NCI-H187 (cell line): ENCODE results near the gene TLX1.

Source experiments
- DNase-seq, 2 experiments: peaks; one replicate each; lab custom pipeline; 2025; lab: John Stamatoyannopoulos, UW

Gene TLX1

DNA sequence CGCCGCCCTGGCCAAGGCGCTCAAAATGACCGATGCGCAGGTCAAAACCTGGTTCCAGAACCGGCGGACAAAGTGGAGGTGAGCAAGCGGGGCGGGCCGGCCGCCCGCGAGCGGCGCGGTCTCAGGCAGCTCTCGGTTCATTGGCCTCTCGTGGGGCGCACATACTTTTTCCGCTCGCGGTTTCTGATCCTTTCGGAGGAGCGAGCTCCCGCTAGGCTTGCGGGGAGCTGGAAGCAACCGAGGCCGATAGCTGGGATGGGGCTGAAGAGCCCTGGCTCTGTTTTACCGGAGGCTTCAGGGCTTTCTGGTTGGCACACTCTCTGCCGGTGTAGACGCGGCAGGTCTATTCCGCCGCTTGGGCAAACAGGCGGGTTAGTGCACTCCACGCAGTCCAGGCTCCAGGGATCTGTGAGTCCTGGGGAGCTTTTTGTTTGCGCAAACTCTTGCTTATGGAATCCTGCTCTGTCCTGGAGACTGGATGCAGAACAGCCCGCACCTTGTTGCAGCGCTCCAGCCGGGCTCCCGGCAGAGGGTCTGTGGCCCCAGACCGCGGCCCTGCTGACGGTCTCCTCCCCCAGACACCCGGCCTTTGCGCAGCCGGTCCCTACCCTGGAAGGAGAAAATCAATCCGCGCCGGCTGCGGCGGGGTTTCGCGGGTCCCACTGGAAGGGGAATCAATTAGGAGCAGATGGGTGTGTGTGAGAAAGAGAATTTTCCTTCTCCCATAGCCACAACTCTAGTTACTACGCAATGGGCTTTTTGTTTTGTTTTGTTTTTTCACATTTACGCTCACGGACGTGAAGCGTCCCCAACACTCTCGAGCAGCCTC is 3.4 kb downstream of the TLX1 start:
- no peak for DNase-seq

DNA sequence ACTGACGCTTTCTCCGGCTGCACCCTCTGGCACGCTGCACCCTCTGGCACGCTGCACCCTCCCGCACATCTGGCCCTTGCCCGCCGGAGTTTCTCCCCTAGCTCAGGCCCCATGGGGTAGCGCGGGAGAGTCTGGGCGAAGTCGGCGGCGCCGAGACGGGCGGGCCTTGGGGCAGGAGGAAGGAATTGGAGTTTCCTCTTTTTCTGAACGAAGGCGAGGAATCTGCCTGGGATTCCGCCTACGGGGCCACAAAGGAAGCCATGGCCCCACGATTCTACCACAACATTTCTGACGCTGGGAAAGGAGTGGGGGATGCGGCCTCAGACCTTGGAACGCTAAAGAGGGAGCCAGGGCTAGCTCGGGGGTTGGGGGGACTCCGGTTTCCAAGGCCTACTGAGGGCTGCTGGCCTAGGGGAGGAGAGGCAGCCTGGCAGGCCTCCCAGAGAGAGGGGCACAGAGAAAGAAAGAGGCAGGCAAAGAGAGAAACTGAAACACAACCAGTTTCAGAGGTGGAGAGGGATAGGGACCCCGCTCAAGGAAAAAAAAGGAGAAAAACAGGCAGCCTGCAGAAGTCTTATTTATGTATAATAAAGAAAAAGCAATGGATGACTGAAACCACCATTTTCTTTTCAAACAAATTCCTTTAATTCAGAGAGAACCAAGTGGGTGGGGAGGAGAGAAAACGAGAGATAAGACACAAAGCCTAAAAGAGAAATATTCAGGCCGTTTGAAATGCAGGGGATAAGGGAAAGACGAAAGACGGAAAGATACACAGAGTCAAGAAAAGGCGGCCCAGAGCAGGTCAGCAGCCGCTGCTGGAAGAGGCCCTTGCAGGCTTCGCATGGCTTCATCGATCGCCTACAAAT is 4.3 kb downstream of the TLX1 start:
- no peak for DNase-seq

- no peak for DNase-seq
Observed at GRCh38 chr10:101136007-101136707, 5.1 kb downstream of the TLX1 start.

DNA sequence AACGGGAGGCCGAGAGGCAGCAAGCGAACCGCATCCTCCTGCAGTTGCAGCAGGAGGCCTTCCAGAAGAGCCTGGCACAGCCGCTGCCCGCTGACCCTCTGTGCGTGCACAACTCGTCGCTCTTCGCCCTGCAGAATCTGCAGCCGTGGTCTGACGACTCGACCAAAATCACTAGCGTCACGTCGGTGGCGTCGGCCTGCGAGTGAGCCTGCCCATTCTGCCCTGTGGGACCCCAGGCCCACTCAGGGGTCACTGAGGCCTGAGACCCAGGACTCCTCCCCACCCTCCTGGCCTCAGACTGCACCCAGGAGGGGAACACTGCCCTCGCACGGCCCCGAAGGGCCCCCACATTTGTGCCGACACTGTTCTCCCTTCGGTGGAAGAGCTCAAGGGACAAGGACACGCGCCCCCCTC is 5.6 kb downstream of the TLX1 start:
- no peak for DNase-seq

- DNase-seq, result no peak
Observed at GRCh38 chr10:101137271-101137670, 6.2 kb downstream of the TLX1 start.

DNA sequence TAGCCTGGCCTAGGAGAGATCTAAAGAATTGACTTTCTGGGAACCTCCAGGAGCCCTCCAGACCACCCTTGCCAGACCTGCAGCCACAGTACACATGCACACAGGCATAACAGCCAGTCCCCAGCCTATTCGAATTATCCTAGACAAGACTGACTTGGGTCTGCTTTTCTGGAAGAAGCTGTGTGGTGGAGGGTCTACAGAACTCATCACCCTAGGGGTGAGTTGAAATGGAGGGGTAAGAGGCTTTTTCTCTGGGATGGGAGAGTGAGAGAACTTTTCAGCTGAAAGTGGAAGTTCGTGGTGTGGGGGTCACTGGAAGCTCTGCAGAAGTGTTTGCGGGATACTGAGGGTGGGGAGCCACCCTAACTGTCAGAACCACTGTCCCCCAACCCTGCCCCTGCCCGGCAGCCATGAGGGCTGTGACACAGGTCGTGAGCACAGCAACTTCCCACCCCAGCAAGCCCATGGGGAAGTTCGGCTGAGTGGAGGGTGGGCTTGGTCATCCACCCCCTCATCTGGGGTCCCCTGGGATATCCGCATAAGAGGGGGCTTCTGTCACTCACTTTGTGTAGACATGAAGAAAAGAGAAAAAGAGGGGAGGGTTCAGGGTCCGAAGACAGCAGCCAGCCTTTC is 7.8 kb downstream of the TLX1 start:
- DNase-seq, result no peak

DNA sequence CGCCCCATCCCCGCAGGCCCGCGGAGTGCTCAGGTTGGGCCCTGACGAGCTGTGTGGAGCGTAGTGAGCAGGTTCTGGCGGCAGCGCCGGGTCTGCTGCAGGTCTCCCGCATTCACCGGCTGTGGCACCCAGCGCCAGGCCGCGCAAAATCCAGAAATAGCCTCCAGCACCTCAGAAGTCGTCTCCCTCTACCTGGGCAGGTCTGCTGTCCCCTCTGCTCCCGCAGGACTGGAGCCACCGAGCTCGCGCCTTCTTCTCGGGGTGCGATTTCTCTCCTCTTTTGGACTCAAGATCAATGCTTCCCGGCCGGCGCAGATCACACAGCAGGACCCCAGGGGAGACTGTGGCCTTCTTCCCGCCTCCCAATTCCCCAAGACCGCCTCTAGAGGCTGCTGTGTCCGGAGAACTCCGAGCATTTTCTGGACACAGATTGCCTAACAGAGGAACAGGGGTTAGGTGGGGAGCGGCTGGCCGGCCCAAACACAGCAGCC is 8.4 kb downstream of the TLX1 start:
- DNase-seq, result no peak

- no peak for DNase-seq
Observed at GRCh38 chr10:101140084-101140949, 9.2 kb downstream of the TLX1 start.

DNA sequence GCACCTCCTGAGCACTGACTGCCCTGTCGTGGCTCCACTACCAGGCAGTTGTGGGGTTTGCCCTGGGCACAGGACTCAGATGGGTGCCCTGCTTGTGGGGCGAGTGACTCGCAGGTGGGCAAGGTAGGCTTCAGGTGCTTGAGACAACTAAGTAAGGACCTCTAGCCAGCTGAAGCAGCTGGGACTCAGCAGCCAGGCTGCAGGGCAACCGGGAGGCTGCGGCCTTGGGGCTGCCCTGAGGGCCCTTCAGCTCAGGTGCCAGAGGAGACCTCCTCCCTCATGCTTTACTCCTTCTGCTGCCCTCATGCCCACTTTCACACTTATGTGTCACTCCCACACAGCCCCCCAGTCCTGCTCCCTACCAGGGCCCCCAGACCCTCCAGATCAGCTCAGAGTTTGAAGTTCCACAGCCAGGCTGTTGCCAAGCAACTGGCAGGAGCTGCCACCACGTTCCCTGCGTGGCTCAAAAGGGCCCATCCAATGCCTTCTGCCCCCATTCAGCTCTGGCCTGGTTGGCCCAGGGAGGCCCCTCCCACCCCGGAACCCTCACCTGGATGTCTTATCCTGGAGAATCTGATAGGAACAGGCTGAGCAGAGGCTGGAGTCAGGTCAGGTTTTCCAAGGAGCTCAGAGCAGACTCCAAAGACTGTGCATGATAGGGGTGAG is 10.0 kb downstream of the TLX1 start:
- no peak for DNase-seq

DNA sequence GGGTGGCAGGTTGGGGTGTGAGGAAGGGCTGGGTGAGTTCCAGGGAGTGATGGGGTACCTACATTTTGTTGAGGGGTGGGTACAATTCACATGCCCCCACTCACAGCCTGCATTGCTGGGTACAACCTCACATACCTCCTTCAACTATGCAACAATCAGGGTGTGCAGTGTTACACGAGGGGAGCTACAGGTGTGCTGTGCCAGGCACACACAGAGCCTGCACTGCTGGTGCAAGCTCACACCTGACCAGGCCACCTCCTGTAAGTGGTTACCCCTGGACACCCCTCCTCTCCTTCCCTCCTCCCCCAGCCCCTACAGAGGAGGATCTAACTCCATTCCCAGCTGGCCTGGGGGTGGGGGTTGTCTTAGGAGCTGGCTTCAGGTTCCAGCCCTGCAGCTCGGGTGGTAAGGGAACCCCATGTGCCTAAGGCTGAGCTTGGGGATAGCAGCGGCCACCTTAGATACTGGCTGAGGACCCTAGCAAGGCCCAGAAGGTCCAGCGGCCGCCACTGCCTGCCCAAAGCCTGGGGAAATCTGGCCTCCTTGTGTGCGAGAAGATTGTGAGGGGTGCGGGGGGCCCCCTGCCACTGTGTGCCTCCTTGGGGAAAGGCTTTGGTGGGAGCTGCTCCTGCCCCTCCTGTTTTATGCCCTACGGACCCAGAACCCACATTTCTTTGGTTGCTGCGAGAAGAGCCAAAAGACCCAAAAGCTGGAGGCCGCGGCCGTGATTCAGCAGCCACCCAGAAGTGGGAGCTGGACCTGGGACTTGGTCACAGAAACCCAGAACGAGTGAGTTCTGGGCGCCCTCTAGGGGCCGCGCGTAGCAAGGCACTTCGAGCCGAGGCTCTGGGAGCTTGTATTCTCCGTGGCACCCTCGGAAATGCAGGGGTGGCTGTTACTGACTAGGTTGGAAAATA is 10.8 kb downstream of the TLX1 start:
- peak; percentile 39 to 47 for DNase-seq

DNA sequence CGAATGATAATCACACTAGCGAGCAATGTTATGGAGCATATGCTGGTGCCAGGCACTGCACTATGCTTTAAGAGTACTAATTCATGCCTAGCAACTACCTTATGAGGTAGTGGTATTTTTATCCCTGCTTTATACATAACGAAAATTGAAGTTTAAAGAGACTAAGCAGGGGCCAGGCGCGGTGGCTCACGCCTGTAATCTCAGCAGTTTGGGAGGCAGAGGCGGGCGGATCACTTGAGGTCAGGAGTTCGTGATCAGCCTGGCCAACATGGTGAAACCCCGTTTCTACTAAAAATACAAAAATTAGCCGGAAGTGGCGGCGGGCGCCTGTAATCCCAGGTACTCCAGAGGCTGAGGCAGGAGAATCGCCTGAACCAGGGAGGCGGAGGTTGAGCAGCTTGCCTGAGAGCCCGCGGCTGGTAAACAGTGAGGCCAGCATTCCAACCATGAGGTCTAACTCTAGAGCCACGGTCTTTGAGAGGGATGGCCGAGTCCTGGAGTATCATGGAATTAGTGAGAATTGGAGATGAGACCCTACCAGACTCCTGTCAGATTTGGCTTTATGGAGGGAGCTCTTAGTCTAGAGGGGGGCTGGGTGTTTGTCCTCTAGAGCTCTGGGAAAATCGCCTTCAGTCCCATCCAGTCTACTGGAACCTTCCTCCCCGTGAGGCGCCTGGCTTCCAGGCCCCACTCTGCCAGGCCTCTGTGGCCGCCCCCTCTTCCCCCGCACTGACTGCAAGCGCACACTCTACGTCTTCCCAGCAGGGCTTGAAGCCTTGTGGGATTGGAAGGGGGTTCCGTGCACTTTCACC is 11.6 kb downstream of the TLX1 start:
- no peak for DNase-seq

DNA sequence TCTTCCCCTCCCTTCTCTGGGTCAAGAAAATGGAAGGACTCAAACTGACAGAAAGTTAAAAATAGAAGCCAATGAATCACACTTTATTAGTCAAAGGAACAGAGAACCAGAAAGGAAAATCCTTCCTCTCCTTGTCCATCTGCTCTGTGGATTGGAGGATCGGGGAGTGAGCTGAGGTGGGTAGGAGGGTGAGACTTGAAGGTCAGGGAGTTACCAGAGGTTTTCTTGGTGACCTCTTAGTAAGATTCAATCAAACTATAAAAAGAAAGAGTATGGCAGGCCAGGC is 12.2 kb downstream of the TLX1 start:
- no peak for DNase-seq

GRCh38 chr10:101144053-101144452 is 13.0 kb downstream of the TLX1 start:
- no peak for DNase-seq

DNA sequence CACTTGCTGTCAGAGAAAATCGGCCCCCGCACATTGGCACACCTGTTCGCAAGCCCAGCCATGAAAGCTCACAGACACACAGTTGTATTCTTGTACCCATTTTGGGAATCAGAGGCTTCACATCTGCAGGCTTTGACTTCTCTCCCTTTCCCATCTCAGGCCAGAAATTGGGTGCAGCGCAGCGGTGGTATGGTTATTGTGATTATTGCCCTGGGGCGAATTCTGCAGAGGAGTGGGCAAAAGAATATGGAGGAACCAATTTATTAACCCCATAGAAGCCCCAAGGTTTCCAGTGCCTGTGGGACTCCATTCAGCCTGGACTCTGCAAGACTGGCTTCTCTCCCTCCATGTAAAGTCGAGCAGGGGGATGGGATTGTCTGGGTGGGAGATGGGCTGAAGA is 14.0 kb downstream of the TLX1 start:
- DNase-seq, result no peak

- DNase-seq, result no peak
Observed at GRCh38 chr10:101145750-101146391, 14.8 kb downstream of the TLX1 start.

DNA sequence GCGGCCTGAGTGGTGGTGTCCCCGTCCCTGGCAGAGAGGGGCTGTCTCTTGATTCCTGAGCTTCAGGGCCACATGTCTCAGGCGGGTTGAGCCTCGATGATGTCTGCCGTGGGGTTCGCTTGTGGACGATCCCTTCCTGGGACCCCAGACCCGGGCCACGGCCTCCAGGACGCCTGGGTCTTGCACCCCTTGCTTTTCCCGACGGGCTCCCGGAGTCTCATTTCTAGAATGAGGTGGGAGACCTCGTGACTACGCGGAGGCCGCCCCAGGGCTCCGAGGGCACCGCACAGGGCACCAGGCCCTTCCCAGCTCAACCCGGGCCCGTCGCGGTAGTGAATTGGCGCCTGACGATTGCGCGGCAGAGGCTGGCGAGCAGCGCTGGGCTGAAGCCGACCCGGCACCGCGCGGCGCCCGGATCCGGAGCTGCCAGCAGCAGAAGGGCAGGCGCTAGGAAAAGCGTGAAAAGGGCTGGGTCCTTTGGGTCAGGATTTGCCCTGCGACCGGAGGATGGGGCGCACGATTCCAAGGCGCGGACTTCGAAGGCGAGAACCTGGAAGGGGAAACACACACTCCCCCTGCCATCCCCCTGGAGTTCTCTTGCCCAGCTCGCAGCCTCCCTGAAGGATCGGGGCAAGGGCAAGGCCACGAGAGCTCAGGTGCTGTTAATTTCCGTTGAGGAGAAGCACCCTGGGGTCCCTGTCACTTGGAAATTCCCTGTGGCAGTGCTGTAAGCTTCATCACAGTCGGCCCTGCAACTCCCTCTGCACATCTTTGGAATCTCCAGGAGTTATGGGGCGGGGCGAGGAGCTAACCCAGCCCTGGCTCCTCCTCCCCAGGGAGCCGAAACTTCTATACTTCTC is 15.5 kb downstream of the TLX1 start:
- DNase-seq, result no peak

DNA sequence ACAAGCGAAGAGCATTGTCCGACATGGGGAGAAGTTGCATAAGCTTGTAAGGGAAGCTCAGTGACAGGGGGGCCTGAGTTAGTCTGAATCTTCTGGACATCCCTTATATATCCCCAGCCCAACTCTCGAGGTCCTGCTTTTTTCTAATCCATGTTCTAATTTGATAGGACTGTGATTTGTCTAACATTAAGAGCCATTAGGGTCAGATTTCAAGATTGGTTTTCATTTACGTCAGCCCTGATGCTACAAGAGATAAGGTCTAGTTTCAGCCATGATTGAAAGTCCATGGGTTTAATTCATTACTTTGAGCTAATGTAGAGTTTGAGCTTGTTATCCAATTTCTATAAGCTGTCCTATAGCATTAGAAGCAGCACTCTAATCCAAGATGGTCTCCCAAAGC is 20.3 kb downstream of the TLX1 start:
- DNase-seq, result no peak
